Astrocyte of the cerebellum (primary cell): ENCODE results near the gene WDFY2.

Source experiments
- DNase-seq: peaks from one replicate; pipeline ENCODE4 v3.0.0-alpha.2; 2011; ENCODE audit warnings: low read depth
- H3K4me3 ChIP-seq: 2 replicates; pipeline ENCODE4 v1.5.1; 2011; ENCODE audit warnings: mild to moderate bottlenecking, low read depth, low read length, moderate library complexity
- in situ Hi-C: cut with HindIII; loops from 2 replicates; pipeline ENCODE4 v1.10.0; 2017; ENCODE audit warnings: low sequenced_read_pairs
- TF ChIP-seq, protein P1 (sequence below): IDR thresholded peaks from 2 replicates; pipeline ENCODE4 v1.5.1; 2012; ENCODE audit warnings: low read length, low read depth, moderate library complexity, mild to moderate bottlenecking; ENCODE audit errors: missing control alignments

WDFY2 gene

DNA sequence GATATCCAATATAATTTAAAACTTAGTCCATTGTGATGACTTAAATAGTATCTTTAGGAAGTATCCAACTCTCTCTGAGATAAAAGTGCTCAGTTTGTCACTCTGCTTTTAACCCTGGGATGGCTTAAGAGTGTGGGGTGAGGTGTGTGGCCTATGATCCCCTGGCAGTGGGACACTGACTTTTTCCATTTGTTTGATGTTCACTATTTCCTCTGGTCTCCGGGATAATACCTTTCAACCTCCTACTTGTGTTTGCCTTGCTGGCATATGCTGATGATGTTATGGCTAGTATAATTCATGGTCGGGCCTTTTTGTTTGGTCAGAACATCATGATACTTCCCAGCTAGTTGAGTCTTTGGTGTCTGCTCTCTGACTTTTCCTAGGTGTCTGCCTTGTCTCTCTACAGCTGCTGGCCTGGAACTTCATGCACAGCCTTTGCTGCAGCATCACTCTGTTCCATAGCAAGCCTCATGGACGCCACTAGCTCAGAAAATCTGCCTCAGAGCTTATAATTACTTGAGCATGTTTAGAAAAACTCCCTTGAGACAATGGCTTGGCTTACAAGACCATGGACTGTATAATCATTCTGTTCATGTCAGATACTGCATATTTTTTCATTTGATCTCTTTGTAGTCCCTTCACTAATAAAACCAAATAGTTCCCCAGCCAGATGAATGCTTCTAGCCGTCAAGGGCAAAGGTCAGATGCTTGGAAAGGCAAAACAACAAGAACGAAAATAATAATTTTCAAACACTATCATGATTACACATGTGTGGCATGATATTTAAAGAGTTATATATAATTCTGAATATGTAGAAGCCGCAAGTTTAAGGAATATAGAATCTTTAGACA lies 75.2 kb downstream of the WDFY2 start:
- H3K4me3 ChIP-seq: no peak overlapping the region
- in situ Hi-C loops: no loop called here
- TF ChIP-seq, protein P1, sequence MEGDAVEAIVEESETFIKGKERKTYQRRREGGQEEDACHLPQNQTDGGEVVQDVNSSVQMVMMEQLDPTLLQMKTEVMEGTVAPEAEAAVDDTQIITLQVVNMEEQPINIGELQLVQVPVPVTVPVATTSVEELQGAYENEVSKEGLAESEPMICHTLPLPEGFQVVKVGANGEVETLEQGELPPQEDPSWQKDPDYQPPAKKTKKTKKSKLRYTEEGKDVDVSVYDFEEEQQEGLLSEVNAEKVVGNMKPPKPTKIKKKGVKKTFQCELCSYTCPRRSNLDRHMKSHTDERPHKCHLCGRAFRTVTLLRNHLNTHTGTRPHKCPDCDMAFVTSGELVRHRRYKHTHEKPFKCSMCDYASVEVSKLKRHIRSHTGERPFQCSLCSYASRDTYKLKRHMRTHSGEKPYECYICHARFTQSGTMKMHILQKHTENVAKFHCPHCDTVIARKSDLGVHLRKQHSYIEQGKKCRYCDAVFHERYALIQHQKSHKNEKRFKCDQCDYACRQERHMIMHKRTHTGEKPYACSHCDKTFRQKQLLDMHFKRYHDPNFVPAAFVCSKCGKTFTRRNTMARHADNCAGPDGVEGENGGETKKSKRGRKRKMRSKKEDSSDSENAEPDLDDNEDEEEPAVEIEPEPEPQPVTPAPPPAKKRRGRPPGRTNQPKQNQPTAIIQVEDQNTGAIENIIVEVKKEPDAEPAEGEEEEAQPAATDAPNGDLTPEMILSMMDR: no peak
- DNase-seq: no peak

DNA sequence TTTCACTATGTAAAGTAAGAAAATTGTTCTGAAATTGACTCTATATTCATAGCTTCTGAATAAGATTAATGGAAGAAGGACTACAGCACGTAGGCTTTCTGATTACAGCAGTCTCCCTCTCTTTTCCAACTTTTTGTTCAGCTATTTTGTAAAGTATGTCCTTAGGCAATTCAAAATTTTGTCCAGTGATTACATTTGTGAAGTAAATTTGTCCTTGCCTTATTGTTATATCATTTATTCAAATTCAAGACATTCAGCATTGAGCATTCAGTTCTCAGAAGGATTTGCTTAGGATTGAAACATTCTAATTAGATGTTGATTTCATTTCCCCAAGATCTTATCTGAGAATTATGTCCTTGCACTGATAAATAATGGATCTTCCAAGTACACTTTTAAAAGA lies 76.6 kb downstream of the WDFY2 start:
- DNase-seq: no peak
- H3K4me3 ChIP-seq: no peak overlapping the region
- TF ChIP-seq, protein P1: no peak
- in situ Hi-C loops: no loop called here

DNA sequence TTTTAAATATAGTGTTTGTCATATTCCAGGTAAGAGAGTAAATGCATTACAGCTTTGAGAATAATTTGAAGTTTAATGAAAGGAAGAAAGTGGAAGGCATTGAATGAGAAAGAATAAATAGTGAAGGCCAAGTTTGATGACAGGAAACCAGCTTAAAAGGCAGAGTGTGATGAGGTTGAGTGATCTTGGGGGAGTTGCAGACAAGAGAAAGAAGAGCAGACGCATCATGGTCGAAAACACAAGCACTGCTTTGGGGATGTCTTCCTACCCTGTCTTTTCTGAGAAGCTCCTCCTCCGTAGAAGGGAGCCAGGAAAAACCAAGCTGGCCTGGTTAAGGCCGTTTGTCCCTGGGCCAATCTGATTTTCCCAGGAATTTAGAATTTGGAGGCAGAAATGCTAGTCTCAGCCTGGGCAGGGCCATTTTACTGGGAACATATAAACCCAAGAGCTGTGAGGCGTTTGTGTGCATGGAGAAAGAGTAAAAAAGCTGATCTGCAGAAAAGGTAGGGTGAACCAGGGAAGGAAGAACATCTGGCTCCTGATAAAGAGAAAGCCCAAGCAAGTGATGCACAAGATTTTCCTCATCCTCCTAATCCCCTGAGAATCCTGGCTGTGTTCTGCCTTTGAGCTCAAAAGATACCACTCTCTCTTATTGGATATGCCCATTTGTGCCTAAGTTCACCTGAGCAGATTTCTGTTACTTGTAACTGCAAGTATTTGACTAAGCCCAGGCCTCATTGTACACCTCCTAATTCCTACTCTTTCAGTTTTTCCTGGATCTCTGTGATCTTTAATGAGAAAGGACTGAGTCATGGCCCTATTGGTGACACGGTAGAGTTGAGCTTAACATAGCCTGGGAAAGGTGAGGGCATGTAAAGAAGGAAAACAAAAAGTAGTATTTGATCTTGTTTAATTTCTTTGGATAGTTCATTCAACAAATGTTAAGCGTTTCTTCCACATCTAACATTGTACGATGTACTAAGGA lies 80.0 kb downstream of the WDFY2 start:
- in situ Hi-C loops: no loop called here

DNA sequence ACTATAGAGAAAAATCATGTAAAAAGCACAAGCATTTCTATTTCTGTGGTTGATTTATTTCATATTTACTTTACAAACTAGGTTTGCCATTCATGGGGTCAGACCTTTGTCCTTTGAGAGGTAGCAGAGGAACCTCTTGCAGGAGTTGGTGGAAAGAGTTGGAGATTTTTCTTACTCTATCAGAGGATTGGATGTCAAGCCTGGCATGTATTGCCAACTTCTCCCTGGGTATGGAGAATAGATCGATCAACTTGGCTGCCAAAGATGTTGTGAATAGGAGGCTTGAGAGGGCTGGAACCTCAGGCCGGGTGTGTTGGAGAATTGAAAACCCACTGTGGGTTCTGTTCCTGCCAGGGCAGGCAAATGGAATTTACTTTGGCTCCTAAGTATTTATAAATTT lies 81.2 kb downstream of the WDFY2 start:
- no peak for DNase-seq
- TF ChIP-seq, protein P1: no peak
- no peak overlapping the region for H3K4me3 ChIP-seq
- in situ Hi-C loops: no loop called here

More for the DNA sequence above, 80.0 kb downstream of the WDFY2 start:
- no peak for DNase-seq
- TF ChIP-seq, protein P1: no peak
- H3K4me3 ChIP-seq: no peak overlapping the region

DNA sequence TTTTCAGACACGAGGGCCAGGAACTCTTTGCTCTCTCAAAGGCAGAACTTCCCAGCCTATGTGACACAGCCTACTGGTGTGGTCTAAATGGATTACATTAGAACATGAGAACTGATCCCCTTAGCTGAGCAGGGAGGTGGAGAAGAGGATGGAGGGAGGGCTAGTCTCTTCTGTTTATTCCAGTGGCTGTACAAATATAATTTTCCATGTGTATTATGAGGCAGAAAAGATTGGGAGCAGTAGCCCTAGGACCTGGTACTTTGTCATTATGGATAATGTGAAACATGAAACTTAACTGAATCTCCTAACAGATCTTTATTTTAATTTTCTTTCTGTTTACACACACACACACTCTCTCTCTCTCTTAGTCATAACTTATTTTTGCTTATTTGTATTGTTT lies 82.1 kb downstream of the WDFY2 start:
- H3K4me3 ChIP-seq: no peak overlapping the region
- no peak for DNase-seq
- TF ChIP-seq, protein P1: no peak
- in situ Hi-C loops: no loop called here

DNA sequence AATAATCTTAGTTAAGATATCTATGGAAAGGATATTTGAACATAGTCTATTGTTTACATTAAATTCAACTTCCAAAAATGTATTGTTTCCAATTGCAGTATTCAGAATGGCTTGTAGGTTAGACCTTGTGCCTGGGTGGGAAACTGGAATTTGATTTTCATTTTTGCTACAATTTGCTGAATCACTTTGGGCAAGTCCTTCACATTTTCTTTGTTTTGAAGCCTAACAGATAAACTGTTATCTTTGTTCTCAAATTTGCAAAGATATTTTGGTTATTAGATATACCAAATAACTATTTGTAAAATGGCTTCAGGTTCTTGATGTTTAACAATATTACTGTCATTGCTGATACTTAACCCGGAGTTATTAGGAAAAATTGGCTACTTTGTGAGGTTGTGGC lies 82.6 kb downstream of the WDFY2 start:
- TF ChIP-seq, protein P1: no peak
- no peak overlapping the region for H3K4me3 ChIP-seq
- DNase-seq: no peak
- in situ Hi-C loops: no loop called here
